Lower leg skin (tissue), 3 donors: ENCODE measurements around the gene ADAM22.

Experiments
- CTCF ChIP-seq, 3 donors: fragments of 450-650 bp; IDR thresholded peaks; one replicate each; pipeline ENCODE4 v1.5.1; 2016; ENCODE audit warnings: antibody characterized with exemption in 3 of 3, mild to moderate bottlenecking in 3 of 3, moderate library complexity in 2 of 3
- POLR2A ChIP-seq, 2 donors: fragments of 450-650 bp; IDR thresholded peaks; one replicate each; pipeline ENCODE4 v1.6.1; 2016 to 2017; ENCODE audit warnings: antibody characterized with exemption in 2 of 2, mild to moderate bottlenecking in 1 of 2, moderate library complexity in 1 of 2

DNA sequence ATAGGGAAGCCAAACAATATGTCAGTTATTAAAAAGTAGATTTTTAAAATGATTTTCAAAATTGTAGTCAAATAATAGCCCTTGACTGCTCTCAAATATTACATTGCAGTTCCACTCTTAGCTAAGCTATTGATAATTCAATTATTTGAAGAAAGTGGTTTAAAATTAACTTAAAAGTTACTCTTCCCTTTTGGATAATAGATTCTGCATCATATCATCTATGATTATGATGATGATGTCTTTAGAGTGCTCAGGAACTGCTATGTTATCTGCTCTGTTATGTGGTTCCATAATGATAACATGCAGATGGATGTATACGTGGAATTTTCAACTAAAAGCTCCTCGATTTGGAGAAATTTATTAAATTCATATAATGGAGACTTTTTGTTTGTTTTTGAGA is 110.0 kb downstream of the ADAM22 start:
- TF ChIP-seq CTCF (IDR thresholded peaks at IDR 0.05) (no peak), POLR2A (IDR thresholded peaks at IDR 0.05) (no peak)
